Right cardiac atrium (tissue), 5 donors: ENCODE data around the gene ATP5PD. TPM values are rescaled to one million over a fixed set of nuclear protein-coding genes. Genes with fewer than 3 reads are reported as not detected.
A peak's percentile ranks its signal among the peaks of the same experiment; 100 is the strongest.

Experiments used
- ATAC-seq, 2 donors: fragments of 200-7000 bp; cut with Tn5 transposase; one replicate each; pipeline versions ENCODE4 v1.8.0 to v1.9.1; 2020; ENCODE audit warnings: moderate library complexity in 2 of 2, mild to moderate bottlenecking in 1 of 2
- DNase-seq, 3 donors: peaks; one replicate each; pipeline ENCODE4 v3.0.0-alpha.2; 2020
- H3K27ac ChIP-seq: one replicate; pipeline ENCODE4 v1.5.1; 2013; ENCODE audit warnings: mild to moderate bottlenecking, low read length, control low read depth, moderate library complexity
- H3K27me3 ChIP-seq: one replicate; pipeline ENCODE4 v1.6.1; 2013; ENCODE audit not compliant: control insufficient read depth, insufficient read depth
- H3K4me1 ChIP-seq: one replicate; pipeline ENCODE4 v1.6.1; 2013; ENCODE audit warnings: low read length; ENCODE audit not compliant: control insufficient read depth, insufficient read depth
- H3K4me3 ChIP-seq: one replicate; pipeline ENCODE4 v1.5.1; 2013; ENCODE audit warnings: low read length, control low read depth
- H3K9me3 ChIP-seq: one replicate; pipeline ENCODE4 v1.6.1; 2013; ENCODE audit warnings: low read length; ENCODE audit not compliant: control insufficient read depth
- WGBS: extraction: QIAGEN DNeasy Blood & Tissue Kit; methylation state at CpG from one replicate; pipeline ENCODE4 v1.1.7; 2013; 5-methylcytosine and 5-hydroxymethylcytosine counted together
- intact Hi-C, 4 donors: fragments of 100-400 bp; cut with DNase I; formaldehyde crosslinking; loops; one replicate each; pipeline versions ENCODE4 v1.11.0 to v1.14.0; 2022 to 2023
- long read RNA-seq, 4 donors: library from polyadenylated mRNA; unstranded; transcript quantifications; one replicate each; pipeline ENCODE4 v2.0.0, GENCODE V29; 2020 to 2021
- polyA plus RNA-seq: library from polyadenylated mRNA; stranded (reverse); fragments of 200-250 nt; gene quantifications from one replicate; pipeline ENCODE4 v1.2.3, GENCODE V29; 2013
- total RNA-seq, 4 donors: library from RNA; stranded (reverse); fragmentation: NEBNext Ultra II Directional; extraction: Animal tissue kit (Norgen Biotek cat#: 25700); gene quantifications; one replicate each; pipeline ENCODE4 v1.2.1, GENCODE V29; 2021
- donor health status: healthy with polysubstance abuse.
- donor health status: DM: no; HTN: yes; CAD: no.
- donor health status: DM: no; HTN: no; CAD: no.
- donor health status: DM: no; HTN: yes; CAD: no; lungs with severe emphysema.
- donor health status: DM: yes; HTN: yes; CAD: no.

ATP5PD gene
- total RNA-seq, result 100 to 1,000 TPM; 702 to 831 (median 748) TPM
- 2,009 TPM for polyA plus RNA-seq
- long read RNA-seq, donor 1, transcript ATP5PD-201 (6 exons, 603 nt), result major isoform, 247 of 258 reads
- long read RNA-seq, donor 1, partial matches to known transcripts, result 4 of 258 reads
- long read RNA-seq, donor 1, other reads (novel, unspliced or antisense), result 6 of 258 reads
- long read RNA-seq, donor 2, transcript ATP5PD-201 (6 exons, 603 nt), result major isoform, 221 of 238 reads
- long read RNA-seq, donor 2, partial matches to known transcripts, result 7 of 238 reads
- long read RNA-seq, donor 2, other reads (novel, unspliced or antisense), result 9 of 238 reads
- long read RNA-seq, donor 3, transcript ATP5PD-201 (6 exons, 603 nt), result major isoform, 82 of 98 reads
- long read RNA-seq, donor 3, partial matches to known transcripts, result 7 of 98 reads
- long read RNA-seq, donor 3, other reads (novel, unspliced or antisense), result 8 of 98 reads
- long read RNA-seq, donor 4, transcript ATP5PD-201 (6 exons, 603 nt), result major isoform, 142 of 155 reads
- long read RNA-seq, donor 4, partial matches to known transcripts, result 3 of 155 reads
- long read RNA-seq, donor 4, other reads (novel, unspliced or antisense), result 8 of 155 reads

DNA sequence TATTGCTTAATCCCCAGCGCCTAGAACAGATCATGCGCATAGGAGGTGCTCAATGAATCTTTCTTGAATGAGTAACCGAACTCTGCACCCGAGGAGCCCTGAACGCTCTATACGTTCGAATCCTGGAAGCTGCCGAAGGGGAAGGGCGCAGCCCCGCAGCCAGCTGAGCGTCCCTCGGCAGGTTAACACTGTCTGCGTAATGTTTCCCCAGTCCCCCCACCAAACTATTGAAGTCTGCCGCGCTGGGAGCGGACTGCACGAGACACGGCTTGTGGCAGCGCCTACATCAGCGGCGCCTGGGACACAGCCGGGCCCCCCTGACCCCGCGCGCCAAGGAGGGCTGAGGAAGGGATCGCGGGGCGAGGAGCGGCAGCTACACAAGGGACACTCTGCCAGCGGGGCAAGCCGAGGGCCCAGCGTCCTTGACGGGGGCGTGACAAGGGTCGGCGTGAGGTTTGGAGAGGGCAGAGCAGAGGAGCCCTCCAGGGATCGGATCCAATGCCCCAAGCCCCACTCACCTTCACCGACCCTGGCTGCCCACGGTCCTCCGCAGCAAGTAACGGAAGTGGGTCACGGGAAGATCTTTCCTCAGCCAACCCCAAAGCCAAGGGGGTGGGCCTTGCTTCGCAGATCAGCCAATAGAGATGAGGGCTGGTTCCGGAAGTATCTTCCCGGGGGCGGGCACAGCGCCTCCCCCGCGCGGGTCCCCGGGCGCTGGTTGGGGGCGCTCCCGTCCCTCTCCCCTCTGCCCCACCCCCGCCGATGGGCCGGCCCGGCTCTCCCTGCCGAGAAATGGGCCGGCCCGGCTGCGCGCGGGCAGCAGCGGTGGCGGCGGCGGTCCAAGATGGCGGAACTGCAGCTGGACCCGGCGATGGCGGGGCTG lies at the start of gene ATP5PD, which contains the start of gene KCTD2:
Gene ATP5PD (minus strand): TSS at position 563 of the 883 bp plus-strand sequence. CDS start 4,319 bp downstream, outside the sequence.
Gene KCTD2 (plus strand): TSS at position 819 of the 883 bp plus-strand sequence. CDS start 26 bp downstream, at position 845.
- Histone ChIP-seq H3K4me1 (peaks cover 3% of the 10 kb centered on the region), H3K9me3 (no peaks in the 10 kb centered on the region), H3K27ac (peak within 1 kb of the TSS; percentile 87), H3K27me3 (no peaks in the 10 kb centered on the region), H3K4me3 (peak within 1 kb of the TSS; percentile 82)
- under 1% methylated on average over 72 of the region's 72 CpGs for WGBS
- peak; percentile 97 to 99 (median 98) for DNase-seq
- ATAC-seq, result peak; percentile 99
- intact Hi-C loops, result no loop called here

- H3K4me1 ChIP-seq, result no peaks in the 10 kb centered on the region
- H3K9me3 ChIP-seq, result no peaks in the 10 kb centered on the region
- no peaks in the 10 kb centered on the region for H3K27me3 ChIP-seq
- intact Hi-C loops, result no loop called here
- no peak overlapping the region for H3K4me3 ChIP-seq
- peak; percentile 68 to 86 (median 84) for DNase-seq
- H3K27ac ChIP-seq, result no peak overlapping the region
- ATAC-seq, result peak; percentile 81 to 88
- 35% methylated on average over 14 of the region's 14 CpGs for WGBS
Observed at GRCh38 chr17:75096082-75096625, 49.4 kb upstream of the ATP5PD start.

DNA sequence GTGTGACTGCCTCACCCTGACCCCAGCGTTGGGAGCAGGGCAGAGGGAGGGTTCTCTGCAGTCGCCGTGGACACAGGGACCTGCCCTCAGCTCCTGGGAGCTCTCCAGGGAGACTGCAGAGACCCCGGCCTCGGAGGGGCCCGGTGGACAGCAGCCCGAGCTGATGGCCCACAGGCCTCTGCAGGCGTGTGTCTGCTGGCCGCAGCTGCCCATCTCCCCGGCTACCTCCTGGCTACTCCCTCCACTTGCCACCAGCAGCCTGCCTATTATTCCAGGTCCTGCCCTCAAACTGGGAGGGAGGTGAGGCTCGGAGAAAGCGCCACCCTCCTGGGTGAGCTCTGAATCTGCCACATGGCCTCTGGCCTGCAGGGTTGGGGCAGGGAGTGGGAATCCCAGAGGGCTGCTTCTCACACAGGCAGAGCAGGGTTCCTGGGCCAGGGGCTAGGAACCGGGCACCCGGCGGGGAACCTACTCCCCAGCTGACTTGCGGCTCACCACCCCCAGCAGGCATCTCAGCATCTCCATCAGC lies 48.2 kb upstream of the ATP5PD start:
- Histone ChIP-seq H3K27ac (no peak overlapping the region), H3K27me3 (no peaks in the 10 kb centered on the region), H3K9me3 (no peaks in the 10 kb centered on the region), H3K4me3 (no peak overlapping the region), H3K4me1 (no peaks in the 10 kb centered on the region)
- peak in 1 of 3 donors; percentile 31 for DNase-seq
- 72% methylated on average over 16 of the region's 16 CpGs for WGBS
- ATAC-seq, result no peak
- intact Hi-C loops, result no loop called here

DNA sequence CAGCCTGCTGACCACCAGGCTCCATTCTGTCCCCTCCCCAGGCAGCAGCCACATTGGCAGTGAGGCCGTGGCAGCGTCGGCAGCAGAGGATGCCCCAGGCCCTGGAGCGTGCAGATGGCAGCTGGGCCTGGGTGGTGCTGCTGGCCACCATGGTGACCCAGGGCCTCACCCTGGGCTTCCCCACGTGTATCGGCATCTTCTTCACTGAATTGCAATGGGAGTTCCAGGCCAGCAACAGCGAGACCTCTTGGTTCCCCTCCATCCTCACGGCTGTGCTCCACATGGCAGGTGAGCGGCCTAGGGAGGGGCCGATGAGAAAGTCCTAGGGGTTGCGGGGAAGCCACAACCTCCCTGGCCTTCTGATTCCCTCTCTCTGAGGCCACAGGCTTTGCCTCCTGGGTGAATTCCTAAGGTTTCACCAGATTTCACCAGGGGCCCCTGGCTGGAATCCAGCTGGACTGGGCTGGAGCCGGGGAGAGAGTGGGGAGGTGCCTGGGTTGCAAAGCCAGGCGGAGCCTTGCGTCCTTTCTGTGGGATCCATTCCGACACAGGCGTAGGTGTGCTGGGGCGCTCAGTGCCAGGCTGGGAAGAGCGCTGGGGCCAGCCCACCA lies 46.9 kb upstream of the ATP5PD start:
- Histone ChIP-seq H3K27me3 (no peaks in the 10 kb centered on the region), H3K4me3 (no peak overlapping the region), H3K27ac (no peak overlapping the region), H3K4me1 (peaks cover 4% of the 10 kb centered on the region), H3K9me3 (no peaks in the 10 kb centered on the region)
- DNase-seq, result no peak
- no peak for ATAC-seq
- intact Hi-C loops, result no loop called here
- 88% methylated on average over 18 of the region's 18 CpGs for WGBS

GRCh38 chr17:75091855-75092327 lies 45.1 kb upstream of the ATP5PD start:
- Histone ChIP-seq H3K9me3 (no peaks in the 10 kb centered on the region), H3K27ac (peak overlapping the region; percentile 69), H3K27me3 (no peaks in the 10 kb centered on the region), H3K4me1 (peaks cover 6% of the 10 kb centered on the region), H3K4me3 (no peak overlapping the region)
- no peak for ATAC-seq
- WGBS, result 77% methylated on average over 10 of the region's 10 CpGs
- DNase-seq, result no peak
- intact Hi-C loops, result no loop called here

- DNase-seq (peak; percentile 65 to 88 (median 79)), ATAC-seq (peak; percentile 7 to 25)
- Histone ChIP-seq H3K4me1 (peaks cover 6% of the 10 kb centered on the region), H3K27me3 (no peaks in the 10 kb centered on the region), H3K9me3 (no peaks in the 10 kb centered on the region), H3K4me3 (no peak overlapping the region), H3K27ac (peak overlapping the region; percentile 69)
- intact Hi-C loops, result no loop called here
- WGBS, result 39% methylated on average over 19 of the region's 19 CpGs
Observed at GRCh38 chr17:75090871-75091854, 44.4 kb upstream of the ATP5PD start.

GRCh38 chr17:75088465-75089417 lies 42.0 kb upstream of the ATP5PD start:
- Histone ChIP-seq H3K4me1 (peaks cover 6% of the 10 kb centered on the region), H3K9me3 (no peaks in the 10 kb centered on the region), H3K4me3 (peak overlapping the region; percentile 30), H3K27ac (peak overlapping the region; percentile 88), H3K27me3 (no peaks in the 10 kb centered on the region)
- 69% methylated on average over 11 of the region's 11 CpGs for WGBS
- ATAC-seq, result peak; percentile 8 to 62
- intact Hi-C loops, result no loop called here
- peak in 2 of 3 donors; percentile 65 to 69 for DNase-seq

GRCh38 chr17:75087558-75088453 lies 41.0 kb upstream of the ATP5PD start, which contains the start of gene SLC16A5:
Gene SLC16A5 (plus strand): TSS chr17:75087954. CDS start chr17:75093637, 5,683 bp downstream.
- intact Hi-C loops, result no loop called here
- peaks cover 6% of the 10 kb centered on the region for H3K4me1 ChIP-seq
- H3K9me3 ChIP-seq, result no peaks in the 10 kb centered on the region
- peak within 1 kb of the TSS; percentile 30 for H3K4me3 ChIP-seq
- DNase-seq, result peak; percentile 92 to 97 (median 97)
- peak within 1 kb of the TSS; percentile 88 for H3K27ac ChIP-seq
- WGBS, result 3% methylated on average over 69 of the region's 69 CpGs
- ATAC-seq, result peak; percentile 90 to 94
- no peaks in the 10 kb centered on the region for H3K27me3 ChIP-seq
